Fibroblast of upper back skin (primary cell): Measurements from ENCODE around the gene ANKRD39.

Source experiments
- DNase-seq: peaks from one replicate; pipeline ENCODE4 v3.0.0-alpha.2; 2013

Gene ANKRD39

GRCh38 chr2:96825057-96825456 is 32.8 kb downstream of the ANKRD39 start:
- DNase-seq, result no peak

GRCh38 chr2:96824079-96824870 is 33.5 kb downstream of the ANKRD39 start:
- DNase-seq, result peak; percentile 60

- no peak for DNase-seq
Measured at GRCh38 chr2:96823198-96823597, 34.6 kb downstream of the ANKRD39 start.

GRCh38 chr2:96822786-96823185 is 35.0 kb downstream of the ANKRD39 start:
- DNase-seq, result no peak

GRCh38 chr2:96821113-96821675 is 36.6 kb downstream of the ANKRD39 start:
- no peak for DNase-seq

- DNase-seq, result no peak
Measured at GRCh38 chr2:96819876-96820511, 37.8 kb downstream of the ANKRD39 start.

- DNase-seq, result no peak
Measured at GRCh38 chr2:96819128-96819875, 38.5 kb downstream of the ANKRD39 start.

- DNase-seq, result no peak
Measured at GRCh38 chr2:96817882-96818281, 39.9 kb downstream of the ANKRD39 start.

- DNase-seq, result no peak
Measured at GRCh38 chr2:96816836-96817702, 40.7 kb downstream of the ANKRD39 start.

GRCh38 chr2:96816127-96816835 is 41.5 kb downstream of the ANKRD39 start, which contains the start of gene CNNM3:
Gene CNNM3, plus strand, starts transcription at chr2:96816268. Its CDS starts 10 bp downstream, at chr2:96816278.
- DNase-seq, result peak; percentile 88

GRCh38 chr2:96815326-96816126 is 42.3 kb downstream of the ANKRD39 start:
- no peak for DNase-seq

- DNase-seq, result no peak
Measured at GRCh38 chr2:96813656-96814055, 44.2 kb downstream of the ANKRD39 start.

GRCh38 chr2:96811917-96812316 is 45.9 kb downstream of the ANKRD39 start:
- peak; percentile 84 for DNase-seq

GRCh38 chr2:96810783-96811192 is 47.0 kb downstream of the ANKRD39 start:
- DNase-seq, result no peak

GRCh38 chr2:96809951-96810782 is 47.6 kb downstream of the ANKRD39 start:
- no peak for DNase-seq

GRCh38 chr2:96809216-96809882 is 48.5 kb downstream of the ANKRD39 start:
- DNase-seq, result no peak

- no peak for DNase-seq
Measured at GRCh38 chr2:96808176-96808837, 49.5 kb downstream of the ANKRD39 start.

GRCh38 chr2:96807127-96807471 is 50.7 kb downstream of the ANKRD39 start:
- DNase-seq, result no peak
